Stimulated activated CD4-positive, alpha-beta T cell treated with anti-CD3 and anti-CD28 coated beads, Interleukin-12 subunit alpha, Interleukin-12 subunit beta, amount 100 ng/mL, for 24 hours (primary cell): ENCODE measurements around the gene SCAMP4.
"Not testable (repeated sequence)": the region's sequence is repeated elsewhere in the genome, so short reads cannot be mapped to it uniquely, and the experiment has no call there.

Experiments
- DNase-seq, 2 experiments: peaks; one replicate each; pipeline ENCODE4 v3.0.0-alpha.2; 2020; ENCODE audit warnings: low read depth in 2 of 2

Gene SCAMP4

DNA sequence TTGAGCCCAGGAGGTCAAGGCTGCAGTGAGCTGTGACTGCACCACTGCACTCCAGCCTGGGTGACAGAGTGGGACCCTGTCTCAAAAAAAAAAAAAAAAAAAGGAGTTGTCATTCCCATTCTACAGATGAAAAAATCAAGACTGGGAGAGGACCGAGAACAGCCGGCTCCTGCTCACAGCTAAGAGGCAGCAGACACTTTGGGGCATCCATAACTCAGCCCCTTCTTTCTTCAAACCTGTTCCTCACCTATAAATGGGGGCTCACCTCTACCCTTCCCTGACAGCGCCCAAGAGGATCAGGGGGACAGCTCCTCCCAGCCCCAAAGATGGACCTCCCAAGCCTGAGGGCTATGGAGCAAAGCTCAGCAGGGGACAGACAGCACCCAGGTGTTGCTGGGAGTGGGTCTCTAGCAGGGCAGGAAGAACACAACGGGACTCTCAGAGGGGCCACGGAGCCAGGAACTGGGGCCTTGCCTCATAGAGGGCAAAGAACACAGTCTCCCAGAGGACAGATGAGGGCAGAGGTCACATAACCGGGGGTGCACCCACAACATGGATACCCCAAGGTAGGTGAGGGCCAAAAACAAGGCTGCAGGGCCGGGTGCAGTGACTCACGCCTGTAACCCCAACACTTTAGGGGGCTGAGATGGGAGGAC lies 38.4 kb upstream of the SCAMP4 start:
- no peak for DNase-seq

- no peak for DNase-seq
These were observed 37.9 kb upstream of the SCAMP4 start for GRCh38 chr19:1867349-1867724.

- DNase-seq, result no peak
These were observed 36.2 kb upstream of the SCAMP4 start for GRCh38 chr19:1868971-1869370.

DNA sequence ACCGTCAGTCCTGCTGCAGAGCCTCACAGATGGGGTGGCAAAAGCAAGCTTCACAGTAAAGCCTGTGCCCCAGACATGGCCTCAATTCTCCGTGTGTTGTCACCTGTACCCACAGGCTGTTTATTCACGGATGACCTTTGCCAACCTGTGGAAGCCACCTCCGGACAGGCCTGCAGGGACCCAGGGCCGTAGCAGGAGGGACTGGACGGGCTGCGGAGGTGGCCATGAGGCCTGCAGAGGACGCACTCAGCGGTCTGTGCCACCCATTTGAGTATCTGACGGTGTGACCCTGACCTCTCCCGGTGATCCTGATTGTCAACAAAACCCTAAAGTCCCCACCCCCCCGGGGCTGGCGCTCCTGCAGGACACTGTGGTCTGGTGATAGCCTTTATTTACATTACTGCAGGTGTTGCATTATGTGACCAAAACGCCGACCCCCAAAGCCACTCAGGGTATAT lies 34.0 kb upstream of the SCAMP4 start:
- DNase-seq, result no peak

DNA sequence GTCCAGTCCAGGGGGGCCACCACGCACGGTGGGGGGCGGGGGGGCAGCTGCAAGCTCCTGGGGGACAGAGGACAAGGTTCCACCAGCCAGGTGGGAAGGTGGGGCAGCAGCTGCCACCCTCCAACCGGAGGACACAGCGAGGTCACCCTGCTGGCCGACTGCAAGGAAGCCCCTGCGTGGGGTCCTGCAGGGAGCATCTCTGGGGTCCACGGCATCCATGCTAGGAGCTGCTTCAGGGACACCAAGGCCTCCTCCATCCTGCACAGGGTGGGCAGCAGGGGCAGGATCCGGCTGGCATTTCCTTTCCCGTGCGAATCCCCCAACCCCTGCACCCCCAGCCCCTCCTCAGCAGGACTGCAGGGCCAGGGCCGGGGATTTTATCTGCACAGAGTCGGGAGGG lies 33.6 kb upstream of the SCAMP4 start:
- DNase-seq, result no peak

DNA sequence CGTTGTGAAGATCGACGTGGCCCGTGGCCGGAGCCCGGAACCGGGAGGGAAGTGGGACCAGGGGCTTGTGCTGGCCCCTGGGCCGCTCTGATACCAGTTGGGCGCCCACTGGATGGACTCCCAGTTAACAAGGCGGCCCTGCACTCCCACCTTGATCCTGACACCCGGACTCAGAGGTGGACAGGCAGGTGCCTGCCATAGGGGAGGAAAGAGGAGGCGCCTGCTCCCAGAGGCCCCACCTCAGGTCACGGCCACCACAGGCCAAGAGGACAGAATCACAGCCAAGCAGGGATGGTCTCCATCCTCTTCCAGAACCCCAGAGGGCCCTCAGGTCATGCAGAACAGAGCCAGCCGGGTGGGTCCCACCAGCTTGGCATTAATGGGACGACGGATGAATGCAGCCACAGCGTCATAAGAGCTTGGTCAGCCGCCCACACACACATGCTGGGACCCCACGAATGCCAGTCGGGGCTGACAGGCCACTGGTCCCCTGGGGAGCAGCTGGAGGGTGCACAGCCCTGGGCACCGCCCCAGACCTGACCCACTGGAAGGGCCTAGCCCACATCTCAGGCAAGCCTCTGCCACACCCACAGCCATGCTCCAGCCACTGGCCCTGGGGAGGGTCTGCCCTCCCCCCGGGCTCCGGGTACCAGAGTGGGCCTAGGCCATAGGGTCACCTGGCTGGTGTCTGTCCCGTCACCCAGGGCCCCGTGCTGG lies 32.2 kb upstream of the SCAMP4 start:
- no peak for DNase-seq

DNA sequence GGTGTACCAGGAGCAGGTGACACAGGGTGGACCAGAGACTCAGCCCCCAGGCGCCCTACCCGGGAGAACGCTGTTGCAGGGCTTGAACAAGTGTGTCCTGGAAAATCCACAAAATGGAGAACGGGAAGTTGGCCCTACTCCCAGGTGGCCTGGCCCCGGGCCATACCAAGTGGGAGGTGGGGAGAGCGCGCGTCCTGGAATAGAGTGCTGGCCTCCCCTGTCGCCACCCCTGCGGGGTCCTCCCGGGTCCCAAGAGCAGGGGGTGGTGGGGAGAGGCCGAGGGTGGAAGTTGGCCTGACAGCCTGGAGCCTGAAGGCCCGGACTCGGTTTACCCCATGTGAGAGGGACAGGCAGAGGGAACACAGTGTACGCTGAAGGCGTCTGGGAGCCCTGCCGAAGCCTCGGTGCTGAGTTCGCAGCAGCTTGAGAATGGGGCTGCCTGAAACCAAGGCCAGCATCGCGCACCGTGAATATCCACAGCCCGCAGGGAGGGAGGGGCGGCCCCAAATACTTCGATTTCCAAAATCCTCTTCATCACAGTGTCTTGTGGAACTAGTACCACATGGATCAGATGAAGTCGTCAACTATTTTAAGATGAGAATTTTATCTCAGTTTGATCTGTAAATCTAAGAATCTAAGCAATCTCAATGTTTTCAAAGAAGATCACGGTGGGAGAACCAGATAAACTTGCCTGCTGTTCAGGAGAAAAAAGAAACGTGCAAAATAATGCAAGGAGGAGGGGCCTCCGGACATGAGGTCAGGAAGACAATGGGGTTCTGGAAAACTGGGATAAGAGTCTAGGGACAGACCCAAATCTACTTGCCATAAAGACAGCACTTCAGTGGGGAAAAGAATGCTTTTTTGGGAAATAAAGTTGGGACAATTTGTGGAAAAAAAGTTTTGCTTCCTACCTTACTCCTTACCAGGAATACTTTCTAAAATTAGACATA lies 31.4 kb upstream of the SCAMP4 start:
- no peak for DNase-seq

- no peak for DNase-seq
These were observed 30.5 kb upstream of the SCAMP4 start for GRCh38 chr19:1874554-1875185.

GRCh38 chr19:1875265-1875645 lies 29.9 kb upstream of the SCAMP4 start:
- not testable (repeated sequence) for DNase-seq

DNA sequence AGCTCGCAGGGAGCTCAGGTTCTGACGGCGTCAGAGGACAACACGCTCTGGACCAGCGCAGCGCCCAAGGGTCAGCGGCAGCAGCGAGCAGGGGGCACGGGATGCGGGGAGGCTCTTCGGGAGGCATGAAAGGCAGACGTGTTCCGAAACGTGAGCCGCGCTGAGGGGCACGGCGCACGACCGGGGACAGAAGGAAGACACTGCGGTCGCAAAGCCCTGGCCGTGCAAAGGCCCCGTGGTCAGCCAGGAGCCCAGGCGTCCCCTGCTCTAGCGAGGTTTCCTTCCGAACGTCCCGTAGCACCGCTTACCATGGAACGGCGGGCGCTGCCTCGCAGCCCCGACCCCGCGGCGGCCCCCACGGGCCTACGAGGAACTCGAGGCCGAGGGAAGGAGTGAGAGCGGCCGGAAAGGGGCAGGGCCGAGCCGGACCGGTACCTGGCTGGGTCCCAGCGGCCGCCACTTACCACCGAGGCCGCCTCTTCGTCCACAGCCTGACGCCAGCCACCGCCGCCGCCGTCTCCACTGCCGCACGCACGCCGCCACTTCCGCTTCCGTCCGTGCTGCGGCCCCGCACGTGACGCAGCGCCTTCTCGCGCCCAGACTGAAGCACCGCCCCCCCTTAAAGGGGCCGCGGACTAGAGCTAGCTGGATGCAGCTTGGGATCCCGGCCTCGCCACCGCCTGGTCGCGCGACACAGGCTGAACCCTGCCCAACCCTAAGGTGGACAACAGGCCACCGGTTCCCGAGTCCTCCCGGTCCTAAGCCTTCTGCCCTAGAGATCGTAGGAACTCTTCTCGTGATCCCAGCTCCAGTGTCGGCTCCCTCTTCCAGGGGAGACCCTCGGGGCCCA lies 29.3 kb upstream of the SCAMP4 start:
- peak; percentile 72 to 82 for DNase-seq

GRCh38 chr19:1876496-1877279 lies 28.5 kb upstream of the SCAMP4 start:
- not testable (repeated sequence) for DNase-seq

GRCh38 chr19:1877280-1877660 lies 27.9 kb upstream of the SCAMP4 start:
- DNase-seq, result not testable (repeated sequence)

DNA sequence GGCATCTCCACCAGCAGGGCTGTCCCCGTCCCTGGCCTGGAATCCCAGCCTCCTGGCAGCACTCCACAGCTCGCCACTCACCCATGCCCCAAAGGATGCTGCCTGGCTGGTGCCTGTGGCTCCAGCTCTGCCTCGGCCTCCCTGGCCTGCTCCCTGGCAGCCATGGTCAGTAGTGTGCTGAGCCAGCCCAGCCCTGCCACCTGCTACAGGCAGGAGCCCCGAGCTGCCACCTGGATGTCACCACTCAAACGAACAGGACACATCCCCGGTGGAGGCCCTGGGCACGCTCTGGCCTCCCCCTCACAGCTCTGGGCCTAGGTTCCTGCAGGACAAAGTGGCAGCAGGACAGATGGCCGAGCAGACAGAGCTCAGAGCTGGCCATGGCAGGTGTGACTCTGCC lies 26.6 kb upstream of the SCAMP4 start:
- not testable (repeated sequence) for DNase-seq

GRCh38 chr19:1879982-1880381 lies 25.2 kb upstream of the SCAMP4 start:
- not testable (repeated sequence) for DNase-seq

DNA sequence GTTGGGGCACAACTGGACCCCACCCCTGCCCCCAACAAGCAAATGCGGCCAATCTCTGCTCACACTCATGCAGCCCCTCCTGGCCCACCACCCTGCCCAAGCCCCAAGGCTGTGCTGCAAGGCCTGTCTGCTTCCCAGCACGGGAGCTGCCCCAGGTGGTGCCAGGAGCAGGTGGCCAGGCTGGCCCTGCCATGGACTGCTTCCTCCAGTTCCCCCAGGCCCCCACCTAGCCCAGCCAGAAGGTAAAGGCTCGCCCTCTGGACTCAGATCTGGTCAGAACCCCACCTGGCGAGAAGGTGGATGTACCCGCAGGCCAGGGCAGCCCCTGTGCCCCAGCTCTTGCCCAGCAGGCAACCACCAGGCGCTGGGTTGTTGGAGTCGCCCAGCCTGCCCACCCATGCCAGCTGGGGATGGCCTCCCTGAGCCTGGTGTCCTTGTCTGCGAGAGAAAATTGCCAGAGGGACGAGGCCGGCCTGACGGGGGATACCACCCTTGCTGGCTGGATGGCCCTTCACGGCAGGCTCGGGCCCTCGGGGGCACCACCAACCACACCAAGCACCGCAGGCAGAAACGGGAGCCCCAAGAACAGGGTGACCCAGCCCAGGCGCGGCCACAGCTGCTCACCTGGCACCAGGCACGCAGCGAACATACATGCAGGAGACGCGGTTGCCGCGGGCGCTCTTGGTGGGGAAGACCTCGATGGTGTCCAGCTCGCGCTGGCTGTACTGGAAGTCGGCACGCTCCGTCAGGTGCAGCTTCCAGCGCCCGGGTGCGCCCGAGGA lies 24.4 kb upstream of the SCAMP4 start:
- no peak for DNase-seq

- DNase-seq, result not testable (repeated sequence)
These were observed 23.7 kb upstream of the SCAMP4 start for GRCh38 chr19:1881393-1882088.

DNA sequence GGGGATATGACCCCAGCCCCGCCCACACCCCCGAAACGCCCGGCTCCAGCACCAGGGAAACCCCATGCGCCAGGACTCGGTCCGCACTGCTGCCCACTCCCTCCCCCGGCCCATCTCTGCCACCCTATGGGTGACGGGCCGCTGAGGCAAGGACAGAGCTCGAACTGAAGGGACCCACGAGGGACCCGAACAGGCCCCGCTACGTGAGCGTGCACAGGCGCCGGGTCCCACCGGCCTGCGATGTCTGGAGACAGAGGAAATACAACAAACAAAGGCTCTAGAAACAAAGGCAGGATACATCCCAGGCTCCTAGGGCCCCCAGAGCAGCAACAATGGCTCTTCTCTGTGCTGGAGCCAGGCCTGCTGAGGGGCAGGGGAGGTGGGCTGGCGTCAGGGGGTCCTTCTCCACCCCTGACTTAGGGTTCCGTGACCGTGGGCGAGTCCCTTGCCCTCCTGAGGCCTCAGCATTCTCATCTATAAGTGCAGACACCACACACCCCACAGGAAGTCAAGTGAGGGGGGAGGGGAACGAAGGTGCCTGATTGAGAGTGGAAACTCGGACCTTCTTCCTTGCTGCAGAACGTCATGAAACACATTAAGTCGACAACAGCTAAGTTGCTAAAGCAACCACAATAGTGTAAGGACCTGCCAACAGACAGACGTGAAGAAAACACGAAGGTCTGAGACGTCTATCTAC lies 23.0 kb upstream of the SCAMP4 start:
- peak in 1 of 2 experiments; percentile 63 for DNase-seq
